Measurements from ENCODE around the gene USP48.
A peak's percentile ranks its signal among the peaks of the same experiment; 100 is the strongest.
"Not testable (repeated sequence)": the region's sequence is repeated elsewhere in the genome, so short reads cannot be mapped to it uniquely, and the experiment has no call there.

Gene USP48

DNA sequence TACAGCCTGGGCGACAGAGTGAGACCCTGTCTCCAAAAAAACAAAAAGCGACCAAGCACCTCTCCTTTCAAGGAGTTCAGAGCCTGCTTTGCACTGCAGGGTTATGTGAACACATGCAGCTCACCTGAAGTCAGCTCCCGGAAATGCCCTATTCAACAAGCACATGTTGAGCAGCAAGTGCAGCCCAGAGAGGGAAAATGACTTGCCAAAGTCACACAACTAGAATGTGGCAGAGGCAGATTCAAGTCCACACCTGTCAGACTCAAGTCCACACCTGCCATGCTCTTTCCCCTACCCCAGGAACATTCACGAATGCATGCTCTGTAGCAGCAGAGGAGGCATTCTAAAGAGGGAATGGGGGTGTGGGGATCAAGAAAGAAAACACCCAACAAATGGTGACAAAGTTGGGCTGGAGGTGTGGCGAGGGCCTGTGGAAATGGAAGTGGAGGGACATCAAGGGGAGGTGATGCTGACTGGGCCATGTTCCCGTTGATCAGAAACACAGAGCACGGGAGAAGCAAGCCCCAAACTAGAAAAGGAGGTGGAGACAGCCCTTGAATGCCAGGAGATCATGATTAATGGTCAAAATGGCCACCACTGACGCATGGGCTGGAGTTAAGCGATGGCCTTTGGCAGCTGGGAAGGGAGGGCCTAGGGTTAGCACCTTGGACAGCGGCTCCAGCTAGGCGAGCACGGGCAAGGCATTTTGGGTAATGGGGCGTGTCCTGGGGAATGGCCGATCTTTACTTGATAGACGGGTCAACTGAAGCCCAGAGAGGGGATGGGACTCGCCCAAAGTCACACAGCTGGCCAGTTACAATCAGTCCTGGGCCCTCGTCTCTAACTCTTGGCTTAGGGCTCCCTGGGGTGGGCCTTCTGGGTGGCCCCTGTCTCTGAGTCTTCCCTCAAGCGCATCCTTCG, 135.3 kb downstream of the USP48 start:
- no peak for DNase-seq

DNA sequence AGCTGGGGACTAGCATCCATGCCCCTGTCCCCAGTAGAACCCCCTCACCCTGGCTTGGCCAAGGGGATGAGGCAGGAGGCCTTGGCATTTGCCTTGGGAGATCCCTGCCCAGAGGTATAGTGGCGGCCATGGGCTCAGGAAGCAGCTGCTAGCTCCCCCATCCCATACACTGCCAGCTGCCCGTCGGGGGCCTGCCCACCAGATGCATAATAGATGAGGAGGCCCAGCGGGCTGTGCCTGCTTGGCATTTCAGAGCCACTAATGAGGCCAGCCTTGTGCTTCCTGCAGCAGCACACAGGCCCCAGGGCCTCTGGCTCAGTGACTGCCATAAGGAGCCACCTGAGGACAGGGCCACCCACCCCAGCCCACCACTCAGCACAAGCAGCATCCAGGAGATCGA, 137.4 kb downstream of the USP48 start:
- no peak for DNase-seq

DNA sequence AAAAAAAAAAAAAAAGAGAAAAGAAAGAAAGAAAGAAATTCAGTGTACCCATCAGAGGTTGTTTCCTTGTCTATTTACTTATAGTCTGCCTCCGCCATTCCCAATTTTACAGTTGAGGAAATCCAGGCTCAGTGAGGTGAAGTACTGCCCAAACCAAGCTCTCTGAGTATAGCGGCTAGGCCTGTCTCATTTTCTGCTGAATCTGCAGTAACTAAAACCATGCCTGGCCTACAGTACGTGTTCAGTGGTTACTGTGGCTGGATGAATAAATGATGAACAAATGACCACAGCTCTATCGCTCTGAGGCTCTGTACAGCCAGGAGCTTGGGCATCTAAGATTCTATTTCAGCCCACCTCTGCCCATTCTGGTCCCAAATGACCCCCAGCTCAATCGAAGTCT, 138.0 kb downstream of the USP48 start:
- no peak for DNase-seq

DNA sequence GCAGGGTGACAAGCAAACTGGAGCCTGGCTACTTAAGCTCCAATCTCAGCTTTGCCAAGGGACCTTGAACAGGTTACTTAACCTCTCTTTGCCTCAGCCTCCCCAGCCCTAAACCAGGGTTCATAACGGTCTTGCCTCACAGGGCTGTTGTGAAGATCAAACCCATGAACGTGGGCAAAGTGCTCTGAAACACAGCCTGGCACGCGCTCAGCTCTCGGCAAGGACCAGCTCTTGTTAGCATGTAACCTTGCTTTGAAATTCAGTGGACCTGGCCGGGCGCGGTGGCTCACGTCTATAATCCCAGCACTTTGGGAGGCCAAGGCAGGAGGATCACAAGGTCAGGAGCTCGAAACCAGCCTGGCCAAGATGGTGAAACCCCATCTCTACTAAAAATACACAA, 138.6 kb downstream of the USP48 start:
- no peak for DNase-seq

DNA sequence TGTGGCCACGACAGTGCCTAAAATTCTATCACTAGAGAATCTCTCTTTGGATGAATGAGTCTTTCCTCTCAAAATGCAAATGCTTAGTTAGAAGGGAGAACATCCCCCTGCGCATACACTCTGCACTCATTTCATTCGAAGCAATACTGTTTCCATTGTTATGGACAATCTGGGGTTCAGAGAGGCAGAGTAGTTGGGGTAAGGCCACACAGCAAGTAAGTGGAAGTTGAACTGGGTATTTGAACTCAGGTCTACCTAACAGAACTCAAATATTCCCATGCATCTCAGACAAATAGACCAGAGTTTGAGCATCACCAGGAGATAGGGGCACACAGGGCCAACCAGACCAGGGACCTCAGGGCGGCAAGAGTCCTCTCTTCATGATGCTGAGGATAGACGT, 139.3 kb downstream of the USP48 start:
- DNase-seq = no peak

DNA sequence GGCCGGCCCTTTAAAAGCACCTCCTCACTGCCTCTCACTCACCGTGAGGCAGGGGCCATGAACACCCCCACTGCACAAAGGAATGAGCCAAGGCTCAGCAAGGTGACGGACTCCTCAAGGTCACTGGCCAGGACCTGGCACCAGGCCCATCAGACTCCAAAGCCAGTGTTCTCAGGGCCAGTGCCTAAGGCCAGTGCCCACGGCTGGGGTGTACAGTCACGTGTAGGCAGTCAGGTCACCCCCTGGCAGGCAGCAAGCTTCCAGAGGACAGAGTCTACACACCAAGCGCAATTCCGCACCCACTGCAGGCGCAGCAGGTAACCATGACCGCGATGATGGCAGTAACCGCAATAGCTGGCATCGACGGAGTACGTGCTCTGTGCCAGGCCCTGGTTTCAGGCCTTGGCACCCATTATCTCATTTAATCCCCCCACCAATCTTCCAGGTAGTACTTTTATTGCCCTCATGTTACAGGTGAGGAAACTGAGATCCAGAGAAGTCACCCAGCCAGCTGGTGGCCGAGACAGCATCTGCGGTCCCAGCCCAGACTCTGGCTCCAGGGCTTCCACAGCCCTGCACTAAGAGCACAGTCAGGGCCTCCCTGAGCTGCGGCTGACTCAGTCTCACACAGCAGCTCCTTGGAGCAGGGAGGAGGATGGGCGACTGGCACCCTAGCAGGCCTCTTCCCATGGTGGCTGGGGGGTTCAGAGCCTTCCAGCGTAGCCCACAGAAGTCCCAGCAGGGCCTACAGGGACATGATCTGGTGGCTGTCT, 140.8 kb downstream of the USP48 start:
- DNase-seq = no peak

DNA sequence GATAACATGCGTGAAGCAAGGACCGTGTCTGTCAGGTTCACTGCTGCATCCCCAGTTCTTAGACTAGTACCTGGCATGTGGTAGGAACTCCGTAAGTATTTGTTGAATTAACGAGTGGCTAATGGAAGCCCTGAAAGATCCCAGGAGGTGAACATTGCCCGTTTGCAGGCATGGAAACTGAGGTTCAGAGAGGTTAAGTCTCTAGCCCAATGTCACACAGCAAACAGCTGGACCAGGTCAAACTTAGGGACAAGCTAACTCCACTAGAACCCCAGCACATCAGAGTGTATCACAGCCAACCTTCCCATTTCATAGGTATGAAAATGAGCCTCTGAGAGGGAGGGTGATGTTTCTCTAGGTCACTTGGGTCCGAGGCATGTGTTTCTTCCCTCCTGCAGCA, 141.4 kb downstream of the USP48 start:
- DNase-seq = no peak

DNA sequence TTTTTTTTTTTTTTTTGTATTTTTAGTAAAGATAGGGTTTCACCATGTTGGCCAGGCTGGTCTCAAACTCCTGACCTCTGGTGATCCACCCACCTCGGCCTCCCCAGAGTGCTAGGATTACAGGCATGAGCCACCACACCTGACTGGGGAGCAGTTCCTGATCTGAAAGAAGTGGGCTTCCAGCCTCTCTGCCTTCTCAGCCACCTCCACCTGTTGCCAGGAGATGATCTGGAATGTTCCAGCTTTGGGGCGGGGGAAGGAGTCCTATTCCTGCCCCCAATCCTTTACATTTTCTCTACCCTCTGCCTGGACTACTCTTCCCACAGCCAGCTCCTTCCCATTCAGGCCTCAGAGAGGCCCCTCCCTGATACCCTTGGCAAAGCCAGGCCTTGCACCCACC, 141.9 kb downstream of the USP48 start:
- no peak for DNase-seq

DNA sequence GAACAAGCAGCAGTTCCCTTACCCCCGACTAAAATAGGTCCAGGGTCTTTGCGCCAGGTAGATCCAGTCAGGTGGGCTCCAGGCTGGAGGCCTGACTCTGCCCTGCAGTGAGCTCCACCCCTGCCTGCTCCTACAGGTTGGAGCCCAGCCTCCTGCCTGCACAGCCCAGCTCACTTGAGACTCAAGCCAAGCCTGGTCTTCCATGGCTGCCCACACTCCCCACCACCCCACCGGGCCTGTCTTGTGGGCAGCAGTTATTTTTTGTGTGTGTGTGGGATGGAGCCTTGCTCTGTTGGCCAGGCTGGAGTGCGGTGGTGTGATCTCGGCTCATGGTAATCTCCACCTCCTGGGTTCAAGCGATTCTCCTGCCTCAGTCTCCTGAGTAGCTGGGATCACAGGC, 142.3 kb downstream of the USP48 start:
- no peak for DNase-seq

DNA sequence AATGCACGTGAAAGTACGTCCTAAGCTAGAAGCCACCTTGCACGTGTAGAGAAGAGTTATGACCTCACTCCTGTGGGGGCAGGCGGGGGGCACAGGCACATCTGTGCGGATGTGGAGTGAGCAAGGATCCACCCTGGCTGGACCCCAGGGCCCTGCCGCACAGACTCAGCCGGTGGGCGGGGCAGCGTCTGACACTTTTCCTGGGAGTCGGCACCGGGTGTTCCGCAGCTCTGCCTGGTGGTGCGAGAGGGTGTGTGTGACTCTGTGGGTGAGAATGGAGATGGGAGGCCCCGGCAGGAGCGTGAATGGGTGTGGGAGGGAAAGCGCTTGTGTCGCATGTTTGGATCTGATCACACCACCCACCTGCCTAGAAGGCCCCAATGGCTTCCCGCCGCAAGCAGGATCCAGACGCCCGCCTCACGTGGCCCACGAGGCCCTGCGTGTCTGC, 143.3 kb downstream of the USP48 start:
- no peak for DNase-seq

DNA sequence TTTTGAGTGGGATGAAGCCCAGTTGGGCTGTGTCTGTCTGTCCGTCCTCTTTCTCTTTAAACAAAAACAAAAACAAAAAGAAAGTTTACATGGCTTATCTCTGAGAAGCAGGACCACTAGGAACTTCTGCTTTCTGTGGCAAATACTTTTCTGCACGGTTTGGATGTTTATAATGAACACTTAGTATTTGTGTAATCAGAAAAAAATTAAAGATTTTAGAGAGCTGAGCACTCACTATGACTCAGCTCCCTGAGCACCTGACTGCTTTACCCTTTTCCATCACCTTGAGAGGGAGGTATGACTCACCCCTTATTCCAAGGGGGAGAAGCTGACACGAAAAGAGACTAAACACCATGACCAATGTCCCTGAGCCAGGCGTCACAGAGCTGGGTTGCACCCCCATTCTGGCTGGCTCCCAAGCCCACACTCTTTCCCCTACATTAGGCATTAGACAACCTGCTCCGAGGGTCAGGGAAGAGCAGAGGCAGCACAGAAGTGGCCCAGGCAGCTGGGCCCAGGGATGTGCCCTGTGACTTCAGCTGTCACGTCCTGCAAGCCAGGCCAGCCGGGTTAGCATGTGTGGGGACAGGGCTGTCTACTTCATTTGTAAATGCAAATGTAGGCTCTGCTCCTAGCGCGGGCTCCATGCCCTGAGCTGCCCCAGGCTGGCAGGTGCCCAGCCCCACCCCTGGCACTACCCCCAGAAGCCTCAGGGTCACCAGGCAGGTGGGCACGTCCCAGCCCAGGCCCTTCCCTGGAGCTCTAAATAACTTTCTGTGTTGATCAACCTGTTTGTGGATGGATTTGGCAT, 144.2 kb downstream of the USP48 start:
- DNase-seq = peak; percentile 67

DNA sequence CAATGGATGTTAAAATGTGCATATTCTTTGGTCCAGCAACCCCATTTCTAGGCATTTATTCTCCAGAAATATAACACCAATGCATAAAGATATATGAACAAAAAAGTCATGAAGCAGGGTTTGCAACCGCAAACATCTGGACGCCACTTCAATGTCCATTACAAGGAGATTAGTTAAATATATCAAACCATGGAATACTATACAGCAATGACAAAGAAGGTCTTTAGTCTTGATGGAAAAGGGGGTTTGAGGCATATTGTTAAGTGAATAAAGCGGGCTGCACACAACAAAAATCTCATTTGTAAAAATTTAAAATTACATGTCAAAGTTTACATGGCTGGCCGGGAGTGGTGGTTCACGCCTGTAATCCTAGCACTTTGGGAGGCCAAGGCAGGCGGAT, 145.4 kb downstream of the USP48 start:
- DNase-seq = no peak

DNA sequence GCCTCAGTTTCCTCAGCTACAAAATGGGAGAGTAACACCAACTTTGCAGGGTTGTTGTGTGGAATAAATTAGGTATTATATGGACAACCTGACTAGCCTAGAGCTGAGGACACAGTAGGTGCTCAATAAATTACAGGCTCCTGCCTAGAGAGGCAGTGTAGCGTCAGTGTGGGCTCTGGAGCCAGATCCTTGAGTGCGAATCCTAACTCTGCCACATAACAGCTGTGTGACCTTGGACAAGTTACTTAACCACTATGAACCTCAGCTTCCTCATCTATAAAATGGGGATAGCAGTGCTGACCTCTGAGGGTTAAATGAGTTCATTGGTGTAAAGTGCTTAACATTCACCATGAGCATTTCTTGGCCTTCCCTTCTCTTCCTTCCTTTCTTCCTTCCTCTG, 146.9 kb downstream of the USP48 start:
- DNase-seq = no peak

DNA sequence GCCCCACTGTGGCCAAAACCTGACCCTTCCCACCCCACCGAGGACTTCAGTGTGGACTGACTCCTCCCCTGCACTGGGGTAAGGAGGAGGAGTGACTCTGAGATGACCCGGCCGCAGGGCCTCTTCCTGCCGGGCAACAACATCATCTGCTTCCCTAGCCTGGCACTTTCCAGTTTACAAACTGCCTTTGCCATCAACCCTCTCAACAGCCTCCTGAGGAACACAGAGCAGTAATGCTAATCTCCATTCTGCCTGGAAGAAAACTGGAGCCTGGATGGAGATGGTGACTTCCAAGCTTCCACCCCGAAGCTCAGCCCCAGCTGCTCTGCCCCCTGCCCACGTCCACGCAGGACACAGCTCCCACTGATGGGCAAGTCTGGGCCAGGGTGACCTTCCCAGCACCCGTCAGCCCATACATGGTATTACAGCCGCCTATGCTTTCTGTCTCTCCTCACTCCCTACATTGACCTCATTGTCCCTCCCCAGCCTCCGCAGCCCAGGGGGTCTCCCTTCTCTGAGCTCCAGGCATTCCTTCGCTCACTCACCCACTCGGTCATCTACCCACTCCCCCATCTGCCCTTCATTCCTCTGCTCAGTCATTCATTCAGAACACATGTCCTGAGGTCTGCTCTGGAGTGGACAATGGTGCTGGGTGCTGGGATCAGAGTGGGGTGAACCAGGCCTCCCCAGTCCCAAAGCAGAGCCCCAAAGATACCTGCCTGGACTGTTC, 148.0 kb downstream of the USP48 start:
- DNase-seq = no peak

DNA sequence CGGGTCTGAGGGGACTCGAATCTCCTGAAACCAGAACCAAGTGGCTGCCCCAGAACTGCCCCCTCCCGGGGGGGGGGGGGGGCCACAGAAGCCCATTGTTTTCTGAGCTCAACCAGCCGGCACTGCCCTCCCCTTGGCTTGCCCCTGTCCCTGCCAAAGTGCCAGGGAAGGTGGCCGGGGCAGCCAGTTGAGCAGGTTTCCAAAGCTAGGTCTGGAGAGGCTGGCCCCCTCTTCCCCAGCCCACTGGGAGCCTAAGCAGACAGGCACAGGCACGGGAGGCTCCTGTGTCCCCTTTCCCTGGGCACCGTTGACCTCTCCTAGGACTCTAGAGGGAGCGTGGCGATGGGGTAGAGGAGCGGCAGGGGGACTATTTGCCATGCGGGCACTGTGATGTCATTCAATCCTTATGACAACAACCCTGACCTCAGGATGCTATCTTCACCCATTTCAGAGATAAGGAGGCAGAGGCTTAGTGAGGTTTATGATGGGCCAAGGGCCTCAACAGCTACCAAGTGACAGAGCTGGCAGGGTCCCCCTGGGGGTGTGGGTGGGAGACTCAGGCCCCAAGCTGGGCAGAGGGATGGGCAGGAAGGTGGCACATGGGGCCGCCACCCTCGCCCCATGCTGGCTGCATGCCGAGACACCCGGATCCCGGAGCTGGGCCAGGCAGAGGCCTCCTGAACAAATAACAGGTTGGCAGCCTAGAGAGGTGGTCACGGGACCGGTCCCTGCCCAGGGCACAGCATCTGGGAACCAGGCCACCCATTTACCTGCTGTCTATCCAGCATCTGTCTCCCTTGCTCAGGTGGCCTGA, 148.8 kb downstream of the USP48 start:
- peak; percentile 14 for DNase-seq

DNA sequence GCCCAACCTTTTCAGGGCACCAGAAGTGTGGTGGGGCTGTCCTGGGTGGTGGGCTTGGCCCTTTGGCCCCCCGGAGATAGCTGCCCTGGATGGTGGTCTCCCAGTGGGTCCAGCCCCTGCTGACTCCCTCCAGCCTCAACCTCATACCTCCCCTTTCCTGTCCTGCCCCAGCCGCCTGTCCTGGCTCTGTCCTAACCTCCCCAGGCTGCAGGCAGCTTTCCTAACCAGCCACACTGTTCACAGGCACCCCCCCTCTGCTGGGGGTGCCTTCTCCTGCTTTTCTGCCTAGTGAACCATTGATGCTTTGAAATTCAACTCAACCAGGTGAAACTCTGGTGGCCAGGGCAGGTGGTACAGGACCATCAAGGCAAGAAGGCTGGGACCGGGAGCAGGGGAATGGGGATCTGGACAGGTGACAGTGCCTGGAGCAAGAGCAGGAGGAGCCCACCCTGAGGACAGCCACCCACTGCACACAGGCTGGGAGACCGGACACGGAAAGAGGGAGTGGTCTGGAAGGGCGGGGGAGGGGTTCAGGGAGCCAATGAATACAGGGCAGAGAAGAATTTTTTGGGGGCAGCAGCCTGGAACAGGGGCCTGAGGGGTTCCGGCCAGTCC, 149.7 kb downstream of the USP48 start:
- no peak for DNase-seq

DNA sequence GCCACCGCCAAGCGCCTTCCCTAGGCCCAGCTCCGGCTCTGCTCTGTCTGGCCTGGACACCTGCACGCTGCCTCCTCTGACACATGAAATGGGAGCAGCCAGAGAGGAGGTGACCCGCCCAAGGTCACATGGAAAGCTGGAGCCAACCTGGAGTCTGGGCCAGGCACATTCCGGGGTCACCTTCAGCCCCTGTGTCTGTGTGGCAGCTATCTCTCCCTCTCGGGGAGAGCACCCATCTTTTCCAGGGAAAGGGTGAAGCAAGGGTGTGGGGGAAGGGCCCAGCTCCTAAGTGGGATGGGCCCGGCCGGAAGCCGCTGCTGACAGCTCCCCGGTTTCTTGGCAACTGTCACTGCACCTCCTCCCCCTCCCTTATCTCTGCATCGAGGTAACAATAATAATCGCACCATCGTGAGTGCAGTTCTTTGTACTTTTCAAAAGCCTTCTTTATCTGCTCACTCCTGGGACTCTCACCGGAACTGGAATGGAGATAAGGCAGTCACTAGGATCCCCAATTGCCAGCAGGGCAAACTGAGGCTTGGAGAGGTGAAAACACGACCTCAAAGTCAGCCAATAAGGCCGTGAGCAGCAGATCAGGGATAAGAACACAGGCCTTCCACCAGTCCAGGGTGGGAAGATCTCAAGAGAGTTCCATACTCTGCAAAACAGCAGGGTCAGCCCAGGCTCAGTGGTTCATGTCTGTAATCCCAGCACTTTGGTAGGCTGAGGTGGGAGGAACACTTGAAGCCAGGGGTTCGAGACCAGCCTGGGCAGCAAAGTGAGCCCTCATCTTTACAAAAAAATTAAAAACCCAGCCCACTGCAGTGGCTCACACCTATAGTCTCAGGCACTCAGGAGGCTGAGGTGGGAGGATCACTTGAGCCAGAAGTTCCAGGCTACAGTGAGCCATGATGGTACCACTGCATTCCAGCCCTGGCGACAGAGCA, 150.7 kb downstream of the USP48 start:
- peak; percentile 81 for DNase-seq

DNA sequence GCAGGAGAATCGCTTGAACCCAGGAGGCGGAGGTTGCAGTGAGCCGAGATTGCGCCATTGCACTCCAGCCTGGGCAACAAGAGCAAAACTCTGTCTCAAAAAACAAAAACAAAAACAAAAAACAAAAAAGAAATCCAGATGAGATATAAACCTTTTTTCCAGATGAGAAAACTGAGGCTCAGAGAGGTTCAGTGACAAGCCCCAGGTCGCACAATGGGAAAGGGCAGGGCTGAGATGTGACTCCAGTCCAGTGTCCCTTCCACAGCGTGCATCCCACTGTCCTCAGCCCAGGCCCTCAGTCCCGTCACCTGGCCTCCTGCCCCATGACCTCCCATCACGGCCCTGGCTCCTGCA, 151.4 kb downstream of the USP48 start:
- not testable (repeated sequence) for DNase-seq

DNA sequence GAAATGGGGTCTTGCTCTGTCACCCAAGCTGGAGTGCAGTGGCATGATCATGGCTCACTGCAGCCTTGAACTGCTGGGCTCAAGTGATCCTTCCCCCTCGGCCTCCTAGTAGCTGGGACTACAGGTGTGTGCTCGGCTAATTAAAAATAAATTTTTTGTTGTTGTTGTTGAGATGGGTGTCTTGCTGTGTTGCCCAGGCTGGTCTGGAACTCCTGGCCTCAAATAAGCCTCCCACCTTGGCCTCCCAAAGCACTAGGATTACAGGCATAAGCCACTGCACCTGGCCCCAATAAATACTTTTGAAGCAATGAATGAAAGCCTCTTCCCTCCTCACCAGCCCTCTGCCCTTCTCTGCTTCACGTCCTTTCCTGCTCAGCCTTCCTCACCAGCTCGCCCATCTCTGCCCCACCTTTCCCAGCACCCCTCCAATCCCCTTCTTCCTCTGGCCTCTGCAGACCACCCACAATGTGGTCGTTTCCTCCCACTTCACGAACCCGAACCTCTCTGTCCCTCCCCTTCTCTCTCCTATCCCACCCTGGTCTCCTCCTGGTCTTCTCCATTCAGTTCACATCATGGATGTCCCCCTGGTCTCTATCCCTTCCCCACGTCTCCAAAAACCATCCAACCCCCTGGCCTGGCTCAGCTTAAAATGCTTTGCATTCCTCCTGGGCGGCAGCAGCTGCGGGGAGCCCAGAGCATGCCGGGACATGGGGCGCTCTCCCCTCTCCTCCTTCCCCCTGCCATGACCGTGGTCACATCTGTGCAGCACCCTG, 152.2 kb downstream of the USP48 start:
- DNase-seq = no peak
